Activated CD4-positive, CD25-positive, alpha-beta regulatory T cell treated with anti-CD3 and anti-CD28 coated beads, Interleukin-2, amount 50 U/mL, for 72 hours (primary cell): ENCODE data around the gene SLC15A3.

Experiments
- DNase-seq: peaks from one replicate; pipeline ENCODE4 v3.0.0; 2021

Gene SLC15A3

GRCh38 chr11:60974726-60975125, 22.8 kb upstream of the SLC15A3 start:
- DNase-seq: peak; percentile 29

GRCh38 chr11:60974316-60974715, 22.3 kb upstream of the SLC15A3 start:
- peak; percentile 48 for DNase-seq

- no peak for DNase-seq
These were observed 21.7 kb upstream of the SLC15A3 start for GRCh38 chr11:60973699-60974098.

- DNase-seq: peak; percentile 42
These were observed 20.4 kb upstream of the SLC15A3 start for GRCh38 chr11:60972182-60973030.

GRCh38 chr11:60971520-60971919, 19.5 kb upstream of the SLC15A3 start, which contains the start of gene CD6:
CD6 (plus strand) TSS chr11:60971680; CDS start chr11:60971866, 186 bp downstream.
- peak; percentile 56 for DNase-seq

GRCh38 chr11:60970890-60971289, 18.9 kb upstream of the SLC15A3 start:
- no peak for DNase-seq

- peak; percentile 80 for DNase-seq
These were observed 18.4 kb upstream of the SLC15A3 start for GRCh38 chr11:60970369-60970774.

- no peak for DNase-seq
These were observed 16.2 kb upstream of the SLC15A3 start for GRCh38 chr11:60968223-60968622.

- no peak for DNase-seq
These were observed 14.9 kb upstream of the SLC15A3 start for GRCh38 chr11:60966890-60967289.

- DNase-seq: no peak
These were observed 12.8 kb upstream of the SLC15A3 start for GRCh38 chr11:60964801-60965200.

- no peak for DNase-seq
These were observed 8.4 kb upstream of the SLC15A3 start for GRCh38 chr11:60960405-60960804.

- no peak for DNase-seq
These were observed 7.5 kb upstream of the SLC15A3 start for GRCh38 chr11:60959431-60959830.

- DNase-seq: no peak
These were observed 5.2 kb upstream of the SLC15A3 start for GRCh38 chr11:60957188-60957587.

- no peak for DNase-seq
These were observed 3.6 kb upstream of the SLC15A3 start for GRCh38 chr11:60955571-60955970.

GRCh38 chr11:60954421-60954820, 2.4 kb upstream of the SLC15A3 start:
- DNase-seq: no peak

- DNase-seq: no peak
These were observed 1.8 kb upstream of the SLC15A3 start for GRCh38 chr11:60953781-60954180.

- DNase-seq: no peak
These were observed 780 bp upstream of the SLC15A3 start for GRCh38 chr11:60952742-60953170.

GRCh38 chr11:60951606-60951903, 421 bp downstream of the SLC15A3 start:
- no peak for DNase-seq

- no peak for DNase-seq
These were observed 907 bp downstream of the SLC15A3 start for GRCh38 chr11:60950933-60951605.

- DNase-seq: no peak
These were observed 2.0 kb downstream of the SLC15A3 start for GRCh38 chr11:60950024-60950423.

GRCh38 chr11:60948250-60948649, 3.7 kb downstream of the SLC15A3 start:
- no peak for DNase-seq

GRCh38 chr11:60947700-60948099, 4.3 kb downstream of the SLC15A3 start:
- DNase-seq: no peak

GRCh38 chr11:60946601-60947264, 5.2 kb downstream of the SLC15A3 start:
- no peak for DNase-seq

GRCh38 chr11:60945295-60945667, 6.7 kb downstream of the SLC15A3 start:
- DNase-seq: no peak
